Measurements from ENCODE around the gene NDST1.
"Not testable (repeated sequence)": the region's sequence is repeated elsewhere in the genome, so short reads cannot be mapped to it uniquely, and the experiment has no call there.

Gene NDST1

GRCh38 chr5:150517272-150518152 lies 9.6 kb downstream of the NDST1 start:
- no peak overlapping the region for H3K9ac ChIP-seq (ENCODE audit: low read length)
- no peaks in the 10 kb centered on the region for H3K79me2 ChIP-seq (ENCODE audit: insufficient read depth, low read length)
- no peaks in the 10 kb centered on the region; the same call in 1 of the 2 replicates for H3K36me3 ChIP-seq (ENCODE audit: insufficient read depth, low read length)
- no peaks in the 10 kb centered on the region for H3F3A ChIP-seq (ENCODE audit: insufficient read depth, low read length)
- no peaks in the 10 kb centered on the region for H4K20me1 ChIP-seq (ENCODE audit: insufficient read depth, low read length)
- H2AFZ ChIP-seq (ENCODE audit: low read length), result no peak overlapping the region
- H3K27ac ChIP-seq (ENCODE audit: low read depth, low read length, poor library complexity, severe bottlenecking), result no peak overlapping the region
- H3K9me3 ChIP-seq (ENCODE audit: low read length), result no peaks in the 10 kb centered on the region
- no peak overlapping the region for H3K4me2 ChIP-seq (ENCODE audit: low read length)
- peaks cover 4% of the 10 kb centered on the region; the same call in 1 of the 2 replicates for H3K27me3 ChIP-seq (ENCODE audit: insufficient read depth, low read length)
- H3K4me1 ChIP-seq (ENCODE audit: insufficient read depth, low read length, severe bottlenecking), result peaks cover 4% of the 10 kb centered on the region
- no peak overlapping the region for H3K4me3 ChIP-seq (ENCODE audit: low read depth, low read length, poor library complexity, severe bottlenecking)
- H3K9me2 ChIP-seq (ENCODE audit: low read depth, low read length), result no peaks in the 10 kb centered on the region
- TF ChIP-seq EZH2 (IDR thresholded peaks at IDR 0.05; ENCODE audit: borderline replicate concordance, low read length) (no peak), CTCF (IDR thresholded peaks at IDR 0.05; ENCODE audit: low read length) (no peak)

GRCh38 chr5:150518712-150519559 lies 11.0 kb downstream of the NDST1 start:
- H3K79me2 ChIP-seq (ENCODE audit: insufficient read depth, low read length); H3K36me3 ChIP-seq (ENCODE audit: insufficient read depth, low read length); H3K27me3 ChIP-seq (ENCODE audit: insufficient read depth, low read length); H2AFZ ChIP-seq (ENCODE audit: low read length); H3K27ac ChIP-seq (ENCODE audit: low read depth, low read length, poor library complexity, severe bottlenecking); H3K9me2 ChIP-seq (ENCODE audit: low read depth, low read length); H3K4me3 ChIP-seq (ENCODE audit: low read depth, low read length, poor library complexity, severe bottlenecking); H3K4me1 ChIP-seq (ENCODE audit: insufficient read depth, low read length, severe bottlenecking); H3K9me3 ChIP-seq (ENCODE audit: low read length); H3K4me2 ChIP-seq (ENCODE audit: low read length); H4K20me1 ChIP-seq (ENCODE audit: insufficient read depth, low read length); H3F3A ChIP-seq (ENCODE audit: insufficient read depth, low read length); H3K9ac ChIP-seq (ENCODE audit: low read length): not testable (repeated sequence)

- Histone ChIP-seq H3K27me3 (ENCODE audit: insufficient read depth, low read length) (peaks cover 4% of the 10 kb centered on the region; the same call in 1 of the 2 replicates), H3F3A (ENCODE audit: insufficient read depth, low read length) (no peaks in the 10 kb centered on the region), H2AFZ (ENCODE audit: low read length) (no peak overlapping the region), H3K9ac (ENCODE audit: low read length) (no peak overlapping the region), H3K4me2 (ENCODE audit: low read length) (no peak overlapping the region), H3K79me2 (ENCODE audit: insufficient read depth, low read length) (no peaks in the 10 kb centered on the region), H3K4me3 (ENCODE audit: low read depth, low read length, poor library complexity, severe bottlenecking) (no peak overlapping the region), H3K27ac (ENCODE audit: low read depth, low read length, poor library complexity, severe bottlenecking) (no peak overlapping the region), H4K20me1 (ENCODE audit: insufficient read depth, low read length) (no peaks in the 10 kb centered on the region), H3K4me1 (ENCODE audit: insufficient read depth, low read length, severe bottlenecking) (peaks cover 4% of the 10 kb centered on the region), H3K9me2 (ENCODE audit: low read depth, low read length) (no peaks in the 10 kb centered on the region), H3K9me3 (ENCODE audit: low read length) (no peaks in the 10 kb centered on the region), H3K36me3 (ENCODE audit: insufficient read depth, low read length) (no peaks in the 10 kb centered on the region; the same call in 1 of the 2 replicates)
- TF ChIP-seq EZH2 (IDR thresholded peaks at IDR 0.05; ENCODE audit: borderline replicate concordance, low read length) (no peak), CTCF (IDR thresholded peaks at IDR 0.05; ENCODE audit: low read length) (no peak)
Observed at GRCh38 chr5:150519560-150519945, 11.6 kb downstream of the NDST1 start.
